DMS 273 treated with DMSO at 0.1 percent for 48 hours (cell line): ENCODE measurements around the gene E4F1.
A peak's percentile ranks its signal among the peaks of the same experiment; 100 is the strongest.

Experiments
- DNase-seq: peaks from one replicate; lab custom pipeline; 2025; lab: John Stamatoyannopoulos, UW

E4F1 gene

DNA sequence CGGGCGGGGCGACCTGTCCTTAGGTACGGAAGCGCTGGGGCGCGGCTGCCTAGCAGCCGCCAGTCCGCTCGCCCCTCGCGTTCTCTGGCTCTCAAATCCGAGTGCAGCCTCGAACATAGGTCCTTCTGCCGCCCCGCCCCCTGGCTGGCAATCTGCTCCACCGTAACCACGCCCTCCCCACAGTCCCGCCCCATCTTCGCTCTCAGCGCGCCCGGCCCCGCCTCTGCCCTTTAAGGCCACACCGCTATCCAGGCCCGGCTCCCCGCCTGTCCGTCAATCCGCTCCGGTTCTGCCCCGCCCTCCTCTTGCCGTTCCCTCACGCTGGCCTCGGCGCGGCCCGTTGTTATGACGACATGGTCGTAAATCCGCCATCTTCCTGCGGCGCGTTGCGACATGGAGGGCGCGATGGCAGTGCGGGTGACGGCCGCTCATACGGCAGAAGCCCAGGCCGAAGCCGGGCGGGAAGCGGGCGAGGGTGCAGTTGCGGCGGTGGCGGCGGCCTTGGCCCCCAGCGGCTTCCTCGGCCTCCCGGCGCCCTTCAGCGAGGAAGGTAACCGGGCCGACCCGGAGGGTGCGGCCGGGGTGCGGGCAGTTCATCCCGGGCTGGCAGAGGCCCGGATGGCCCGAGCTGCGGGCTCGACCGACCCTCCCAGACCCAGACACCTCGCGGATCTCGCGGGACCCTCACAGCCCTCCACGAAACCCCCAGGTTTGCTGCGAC, at the start of gene E4F1:
TSS of gene E4F1 (plus strand) at position 371 of the 721 bp plus-strand sequence. CDS start at position 394, 23 bp downstream.
- DNase-seq, result peak; percentile 98

GRCh38 chr16:2173916-2174315, 49.5 kb upstream of the E4F1 start:
- no peak for DNase-seq

- no peak for DNase-seq
Measured at GRCh38 chr16:2174396-2175131, 48.8 kb upstream of the E4F1 start.

GRCh38 chr16:2175454-2175853, 47.9 kb upstream of the E4F1 start:
- DNase-seq, result no peak

DNA sequence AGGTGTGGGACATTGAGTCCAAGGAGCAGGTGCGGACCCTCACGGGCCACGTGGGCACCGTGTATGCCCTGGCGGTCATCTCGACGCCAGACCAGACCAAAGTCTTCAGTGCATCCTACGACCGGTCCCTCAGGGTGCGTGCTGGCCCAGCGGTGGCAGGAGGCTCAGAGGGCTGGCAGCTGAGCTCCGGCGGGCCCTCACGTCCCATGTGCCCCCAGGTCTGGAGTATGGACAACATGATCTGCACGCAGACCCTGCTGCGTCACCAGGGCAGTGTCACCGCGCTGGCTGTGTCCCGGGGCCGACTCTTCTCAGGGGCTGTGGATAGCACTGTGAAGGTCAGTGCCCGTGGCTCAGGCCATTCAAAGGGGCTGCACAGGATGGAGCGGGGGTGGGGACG, 47.3 kb upstream of the E4F1 start:
- DNase-seq, result no peak

DNA sequence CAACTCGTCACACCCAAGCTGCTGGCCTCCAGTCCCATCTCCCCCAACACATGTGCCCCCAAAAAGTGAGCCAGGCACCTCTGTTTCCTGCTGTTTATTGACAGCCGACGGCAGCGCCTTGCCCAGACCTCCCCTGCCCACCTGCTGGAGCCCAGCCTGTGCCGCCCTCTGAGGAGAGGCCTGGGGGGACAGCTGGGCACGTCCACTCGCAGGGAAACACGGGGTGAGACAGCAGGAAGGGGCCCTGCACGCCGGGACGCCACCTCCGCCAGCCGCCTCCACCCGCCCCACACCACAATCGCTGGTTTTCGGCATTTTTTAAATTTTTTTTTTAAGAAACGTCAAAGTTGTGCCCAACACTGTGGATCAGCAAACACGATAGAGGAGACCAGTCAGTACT, 46.3 kb upstream of the E4F1 start:
- no peak for DNase-seq

- no peak for DNase-seq
Measured at GRCh38 chr16:2177561-2177960, 45.8 kb upstream of the E4F1 start.

DNA sequence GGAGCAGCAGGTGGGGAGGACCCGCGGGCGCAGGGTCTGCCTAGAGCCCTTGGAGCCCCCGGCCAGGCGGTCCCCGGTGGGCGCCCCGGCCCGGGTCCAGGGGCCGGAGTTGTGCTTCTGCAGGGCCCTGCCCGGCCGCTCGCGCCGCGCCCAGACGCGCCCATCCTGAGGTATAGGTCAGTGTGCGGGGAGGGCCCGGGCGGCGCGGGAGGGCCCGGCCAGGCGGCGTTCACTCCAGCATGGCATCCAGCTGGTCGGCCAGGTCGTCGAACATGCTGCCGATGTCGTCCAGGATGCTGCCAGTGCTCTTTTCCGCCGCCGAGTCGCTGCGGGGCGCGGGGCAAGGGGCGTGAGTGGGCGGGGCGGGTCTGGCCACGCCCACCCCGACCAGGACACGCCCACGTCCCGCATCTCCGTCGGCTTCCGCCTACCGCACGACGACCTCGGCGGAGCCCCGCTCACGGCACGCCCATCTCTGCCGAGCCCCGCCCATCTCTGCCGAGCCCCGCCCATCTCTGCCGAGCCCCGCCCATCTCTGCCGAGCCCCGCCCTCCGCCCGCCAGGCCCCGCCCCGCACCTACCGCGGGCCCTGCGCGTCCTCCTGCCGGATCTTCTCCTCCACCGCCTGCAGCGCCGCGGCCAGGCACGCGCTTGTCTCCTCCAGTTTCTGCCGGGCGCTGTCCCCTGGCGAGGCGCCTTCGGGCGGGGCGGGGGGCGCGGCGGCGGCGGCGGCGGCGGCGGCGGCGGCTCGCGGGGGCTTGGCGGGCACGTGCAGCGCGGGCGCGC, 44.9 kb upstream of the E4F1 start:
- no peak for DNase-seq

- DNase-seq, result no peak
Measured at GRCh38 chr16:2179107-2179501, 44.3 kb upstream of the E4F1 start.

DNA sequence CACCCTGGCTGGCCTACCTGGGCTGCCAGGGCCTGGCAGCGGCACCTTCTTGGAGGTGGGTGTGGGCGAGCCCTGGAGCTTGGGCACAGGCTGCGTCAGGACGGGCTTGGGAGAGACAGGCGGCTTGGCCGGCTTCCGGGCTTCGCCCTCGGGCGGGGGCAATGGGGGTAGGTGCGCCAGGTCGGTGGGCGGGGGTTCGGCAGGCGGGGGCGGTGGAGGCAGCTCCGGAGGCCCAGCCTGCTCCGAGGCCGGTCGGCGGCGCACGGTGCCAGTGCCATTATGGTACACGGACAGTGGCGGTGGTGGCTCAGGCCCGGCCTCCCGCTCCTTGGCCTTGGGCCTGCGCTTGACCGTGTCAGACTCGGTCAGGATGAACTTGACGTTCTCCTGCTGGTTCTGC, 43.8 kb upstream of the E4F1 start:
- DNase-seq, result no peak

DNA sequence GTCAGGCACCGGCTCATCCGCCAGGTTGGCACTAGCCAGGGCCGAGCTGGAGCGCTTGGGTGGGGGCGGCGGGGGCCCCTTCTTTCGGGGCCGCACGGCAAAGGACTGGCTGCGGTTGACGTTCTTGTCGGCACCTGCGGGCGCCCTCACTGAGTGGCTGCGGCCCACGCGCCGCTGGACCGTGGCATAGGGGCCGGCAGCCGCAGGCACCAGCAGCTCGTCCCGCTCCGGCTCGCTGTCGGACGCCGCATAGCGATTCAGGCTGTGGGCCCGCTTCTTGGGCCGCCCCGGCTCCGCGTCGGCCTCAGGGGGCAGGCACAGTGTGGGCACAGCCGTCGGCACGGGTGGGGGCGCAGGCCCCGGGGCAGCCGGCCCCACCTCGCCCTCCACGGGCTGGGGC, 42.9 kb upstream of the E4F1 start:
- DNase-seq, result no peak

- no peak for DNase-seq
Measured at GRCh38 chr16:2180962-2181923, 42.1 kb upstream of the E4F1 start.

- no peak for DNase-seq
Measured at GRCh38 chr16:2181952-2182351, 41.4 kb upstream of the E4F1 start.

DNA sequence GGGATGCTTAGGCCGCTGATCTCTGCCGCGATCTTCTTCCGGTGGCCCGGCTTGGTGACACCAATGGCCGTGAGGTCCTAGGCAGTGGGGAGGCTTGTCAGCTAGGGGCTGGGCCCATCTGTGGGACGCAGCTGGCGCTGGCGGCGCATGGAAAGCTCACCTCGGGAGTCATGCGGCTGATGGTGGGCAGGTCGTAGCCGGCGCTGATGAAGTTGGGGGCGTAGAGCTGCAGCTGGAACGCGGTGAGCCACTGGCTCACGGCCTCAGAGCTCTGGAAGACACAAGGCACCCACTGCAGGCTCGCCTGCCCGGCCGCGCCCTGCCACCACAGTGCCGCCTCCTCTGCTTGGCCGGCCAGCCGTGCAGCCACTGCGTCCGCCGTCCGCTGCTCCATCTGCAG, 39.7 kb upstream of the E4F1 start:
- DNase-seq, result no peak

GRCh38 chr16:2184346-2184745, 39.0 kb upstream of the E4F1 start:
- no peak for DNase-seq

DNA sequence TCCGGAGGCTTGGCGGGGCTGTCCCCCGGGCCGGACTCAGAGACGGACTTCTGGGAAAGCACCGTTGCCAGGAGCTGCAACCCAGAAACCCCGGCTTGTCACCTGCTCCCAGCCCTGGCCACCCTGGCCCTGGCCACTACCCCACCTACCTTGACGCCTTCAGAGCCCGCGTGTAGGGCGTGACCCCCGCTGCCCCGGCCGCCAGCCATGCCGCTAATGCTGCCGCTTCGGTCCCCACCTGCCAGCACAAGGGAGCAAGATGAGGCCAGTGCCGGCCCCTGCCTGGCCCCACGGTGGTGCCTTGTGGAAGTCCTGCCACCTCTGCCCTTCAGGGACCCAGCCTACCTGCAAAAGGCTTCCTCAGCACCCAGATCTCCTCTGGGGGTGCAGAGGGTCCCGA, 38.4 kb upstream of the E4F1 start:
- DNase-seq, result no peak

DNA sequence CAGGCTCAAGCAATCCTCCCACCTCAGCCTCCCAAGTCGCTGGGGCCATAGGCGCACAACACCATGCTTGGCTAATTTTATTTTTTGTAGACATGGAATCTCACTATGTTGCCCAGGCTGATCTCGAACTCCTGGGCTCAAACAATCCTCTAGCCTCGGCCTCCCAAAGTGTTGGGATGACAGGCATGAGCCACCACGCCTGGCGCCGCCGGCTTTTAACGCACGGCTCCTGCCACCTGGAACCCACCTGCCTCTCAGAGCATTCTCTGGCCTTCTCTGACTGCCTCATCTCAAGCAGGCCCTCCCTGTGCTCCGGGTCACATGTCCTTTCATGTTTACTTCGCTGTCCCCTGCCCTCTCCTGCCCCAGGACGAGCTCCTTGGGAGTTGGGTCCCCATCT, 37.3 kb upstream of the E4F1 start:
- DNase-seq, result no peak

GRCh38 chr16:2186505-2186904, 36.9 kb upstream of the E4F1 start:
- no peak for DNase-seq

DNA sequence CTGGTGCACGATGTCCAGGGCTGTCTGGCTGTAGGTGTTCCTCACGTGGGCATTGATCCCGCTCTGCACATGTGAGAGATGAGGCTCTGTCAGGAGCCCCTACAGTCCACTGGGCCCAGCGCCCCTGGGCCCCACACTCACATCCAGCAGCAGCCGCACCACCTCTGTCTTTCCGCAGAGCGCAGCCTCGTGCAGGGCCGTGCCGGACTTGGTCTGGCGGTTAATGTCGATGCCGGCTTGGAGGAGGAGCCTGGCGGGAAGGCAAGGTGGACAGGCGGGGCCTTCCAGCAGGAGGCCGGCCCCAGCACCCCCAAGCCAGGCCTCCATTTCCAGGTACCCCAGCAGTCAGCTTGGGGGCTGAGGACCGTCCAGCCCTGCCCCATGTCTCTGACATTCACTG, 36.2 kb upstream of the E4F1 start:
- DNase-seq, result no peak

DNA sequence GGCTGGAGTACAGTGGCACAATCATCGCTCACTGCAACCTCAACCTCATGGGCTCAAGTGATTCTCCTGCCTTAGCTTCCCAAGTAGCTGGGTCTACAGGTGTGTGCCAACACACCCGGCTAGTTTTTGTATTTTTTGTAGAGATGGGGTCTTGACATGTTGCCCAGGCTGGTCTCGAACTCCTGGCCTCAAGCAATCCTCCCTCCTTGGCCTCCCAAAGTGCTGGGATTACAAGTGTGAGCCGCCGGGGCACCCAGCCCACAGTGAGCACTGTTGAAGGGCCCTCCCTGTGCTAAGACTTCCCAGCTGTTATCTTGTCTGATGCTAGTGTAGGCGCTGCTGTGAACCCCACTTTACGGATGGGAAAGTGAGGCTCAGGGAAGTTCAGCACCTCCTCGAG, 35.0 kb upstream of the E4F1 start:
- no peak for DNase-seq

DNA sequence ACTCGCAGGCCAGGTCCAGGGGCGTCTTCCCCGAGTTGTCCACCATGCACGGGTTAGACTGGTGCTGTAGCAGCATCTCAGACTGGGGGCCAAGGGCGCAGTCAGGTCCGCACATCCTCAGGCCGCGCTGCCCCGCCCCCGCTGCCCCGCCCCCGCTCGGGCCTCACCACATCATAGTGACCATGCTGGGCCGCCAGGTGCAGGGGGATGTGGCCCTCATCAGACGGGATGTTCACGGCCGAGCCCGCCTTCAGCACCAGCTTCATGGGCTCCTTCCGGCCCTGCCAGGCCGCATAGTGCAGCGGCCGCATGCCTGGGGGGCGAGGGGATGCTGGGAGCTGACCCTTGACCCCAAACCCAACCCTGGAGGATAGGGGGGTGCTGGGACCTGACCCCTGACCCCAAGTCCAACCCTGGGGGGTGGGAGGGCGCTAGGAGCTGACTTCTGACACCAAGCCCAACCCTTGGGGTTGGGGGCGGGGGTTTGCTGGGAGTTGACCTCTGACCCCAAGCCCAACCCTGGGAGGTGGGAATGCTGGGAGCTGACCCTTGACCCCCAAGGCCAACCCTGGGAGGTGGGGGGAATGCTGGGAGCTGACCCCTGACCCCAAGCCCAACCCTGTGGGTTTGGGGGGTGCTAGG, 34.0 kb upstream of the E4F1 start:
- no peak for DNase-seq
